ENCODE measurements around the gene CLSTN1. TPM values are rescaled to one million over a fixed set of nuclear protein-coding genes. Genes with fewer than 3 reads are reported as not detected.

The CLSTN1 gene
- total RNA-seq, 1 experiment from 2014 or later: 100 TPM

DNA sequence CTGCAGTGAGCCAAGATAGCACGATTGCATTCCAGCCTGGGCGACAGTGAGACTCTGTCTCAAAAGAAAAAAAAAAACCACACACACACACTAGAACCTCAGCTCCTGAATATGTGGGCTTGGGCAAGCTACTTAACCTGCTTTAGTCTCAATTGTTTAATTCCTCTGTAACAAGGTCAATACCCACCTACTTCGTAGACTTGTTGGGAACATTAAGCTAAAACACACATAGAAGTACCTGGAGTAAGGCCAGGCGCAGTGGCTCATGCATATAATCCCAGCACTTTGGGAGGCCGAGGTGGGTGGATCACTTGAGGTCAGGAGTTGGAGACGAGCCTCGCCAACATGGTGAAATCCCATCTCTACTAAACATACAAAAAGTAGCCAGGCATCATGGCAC lies 77.1 kb downstream of the CLSTN1 start:
- WGBS (ENCODE audit: extremely low coverage, insufficient read length, low lambda C conversion rate): no CpG with 5 or more reads among the region's 7 CpGs
- no peak for DNase-seq
- H2BK5ac ChIP-seq (ENCODE audit: insufficient read length, low read length): no peak overlapping the region
- no peaks in the 10 kb centered on the region for H3K9me3 ChIP-seq (ENCODE audit: control insufficient read depth, low read depth, low read length)
- no peak overlapping the region for H2BK15ac ChIP-seq (ENCODE audit: low read depth, low read length)
- Mint-ChIP-seq H3K27me3 (ENCODE audit: low read depth) (no peaks in the 10 kb centered on the region; the same call in 1 of the 2 replicates), H3K4me3 (no peak overlapping the region), H3K36me3 (ENCODE audit: insufficient read depth in 1 of 3, low read depth in 3 of 3) (peaks cover 36 to 79% (median 72%) of the 10 kb centered on the region in 3 experiments; a peak in 6 of 7 replicates), H3K4me1 (peaks cover 0 to 2% of the 10 kb centered on the region in 2 experiments; a peak in 1 of 4 replicates), H3K27ac (no peak overlapping the region), H3K9me3 (no peaks in the 10 kb centered on the region)
- H3K14ac ChIP-seq (ENCODE audit: insufficient read depth, low read length): no peak overlapping the region
- no peak overlapping the region for H3K4me2 ChIP-seq (ENCODE audit: insufficient read depth, insufficient read length, low read length)
- H3K9ac ChIP-seq (ENCODE audit: extremely low read depth, insufficient read length, low read length): no peak overlapping the region
- H4K20me1 ChIP-seq (ENCODE audit: control insufficient read depth, insufficient read depth, insufficient read length): no peaks in the 10 kb centered on the region
- H3K79me2 ChIP-seq (ENCODE audit: insufficient read depth, low read length): no peaks in the 10 kb centered on the region
- no peak overlapping the region for H2AFZ ChIP-seq (ENCODE audit: low read length)
- no peak overlapping the region for H4K5ac ChIP-seq (ENCODE audit: insufficient read length, low read depth, low read length)
- no peak overlapping the region for H4K91ac ChIP-seq (ENCODE audit: insufficient read length, low read depth, low read length)
- no peaks in the 10 kb centered on the region for H3K79me1 ChIP-seq (ENCODE audit: insufficient read depth, low read depth, low read length, poor library complexity, severe bottlenecking)
- TF ChIP-seq, protein P1, sequence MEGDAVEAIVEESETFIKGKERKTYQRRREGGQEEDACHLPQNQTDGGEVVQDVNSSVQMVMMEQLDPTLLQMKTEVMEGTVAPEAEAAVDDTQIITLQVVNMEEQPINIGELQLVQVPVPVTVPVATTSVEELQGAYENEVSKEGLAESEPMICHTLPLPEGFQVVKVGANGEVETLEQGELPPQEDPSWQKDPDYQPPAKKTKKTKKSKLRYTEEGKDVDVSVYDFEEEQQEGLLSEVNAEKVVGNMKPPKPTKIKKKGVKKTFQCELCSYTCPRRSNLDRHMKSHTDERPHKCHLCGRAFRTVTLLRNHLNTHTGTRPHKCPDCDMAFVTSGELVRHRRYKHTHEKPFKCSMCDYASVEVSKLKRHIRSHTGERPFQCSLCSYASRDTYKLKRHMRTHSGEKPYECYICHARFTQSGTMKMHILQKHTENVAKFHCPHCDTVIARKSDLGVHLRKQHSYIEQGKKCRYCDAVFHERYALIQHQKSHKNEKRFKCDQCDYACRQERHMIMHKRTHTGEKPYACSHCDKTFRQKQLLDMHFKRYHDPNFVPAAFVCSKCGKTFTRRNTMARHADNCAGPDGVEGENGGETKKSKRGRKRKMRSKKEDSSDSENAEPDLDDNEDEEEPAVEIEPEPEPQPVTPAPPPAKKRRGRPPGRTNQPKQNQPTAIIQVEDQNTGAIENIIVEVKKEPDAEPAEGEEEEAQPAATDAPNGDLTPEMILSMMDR (conservative IDR thresholded peaks at IDR 0.05): no peak
- no peak overlapping the region for H2BK20ac ChIP-seq (ENCODE audit: low read depth, low read length, poor library complexity, severe bottlenecking)
- no peak overlapping the region for H2BK12ac ChIP-seq (ENCODE audit: insufficient read length, low read depth, low read length)
- no peaks in the 10 kb centered on the region for H3K23me2 ChIP-seq (ENCODE audit: insufficient read length, low read depth, low read length, poor library complexity, severe bottlenecking)
- H3K18ac ChIP-seq (ENCODE audit: insufficient read length, low read depth, low read length): no peak overlapping the region
- no peak overlapping the region for H4K8ac ChIP-seq (replicated peaks; ENCODE audit: insufficient read length, low read depth, low read length)
- no peak overlapping the region for H3K23ac ChIP-seq (ENCODE audit: insufficient read length, low read depth, low read length)
- no peak overlapping the region for H3K27ac ChIP-seq (ENCODE audit: insufficient read length, low read depth, low read length)
- H3K56ac ChIP-seq (ENCODE audit: insufficient read length, low read depth, low read length): no peak overlapping the region
- no peak overlapping the region for H2AK5ac ChIP-seq (ENCODE audit: insufficient read length, low read length)
- no peak overlapping the region for H2BK120ac ChIP-seq (ENCODE audit: low read depth, low read length, poor library complexity, severe bottlenecking)
- no peak overlapping the region for H3T11ph ChIP-seq (ENCODE audit: low read length)
- H3K4me1 ChIP-seq (ENCODE audit: insufficient read depth, low read length): no peaks in the 10 kb centered on the region
- H3K4ac ChIP-seq (ENCODE audit: low read depth, low read length): no peak overlapping the region
- no peaks in the 10 kb centered on the region for H3K27me3 ChIP-seq (ENCODE audit: insufficient read depth, low read length)
